CD4-positive, alpha-beta T cell treated with Interleukin-17A for 4 hours (primary cell): ENCODE measurements around the gene ZG16B.
A peak's percentile ranks its signal among the peaks of the same experiment; 100 is the strongest.

Experiments used
- DNase-seq: peaks from one replicate; pipeline ENCODE4 v3.0.0-alpha.2; 2020; ENCODE audit warnings: mixed read lengths

ZG16B gene

GRCh38 chr16:2848933-2849725 lies 19.0 kb downstream of the ZG16B start:
- no peak for DNase-seq

- no peak for DNase-seq
Measured at GRCh38 chr16:2852003-2852730, 22.1 kb downstream of the ZG16B start.

GRCh38 chr16:2852731-2853507 lies 22.8 kb downstream of the ZG16B start:
- DNase-seq, result no peak

GRCh38 chr16:2853531-2854073 lies 23.5 kb downstream of the ZG16B start:
- no peak for DNase-seq

GRCh38 chr16:2854700-2855309 lies 24.7 kb downstream of the ZG16B start:
- peak; percentile 20 for DNase-seq

- DNase-seq, result no peak
Measured at GRCh38 chr16:2855536-2855935, 25.4 kb downstream of the ZG16B start.

- DNase-seq, result peak; percentile 11
Measured at GRCh38 chr16:2856061-2856670, 26.1 kb downstream of the ZG16B start.

GRCh38 chr16:2856686-2857450 lies 26.8 kb downstream of the ZG16B start:
- no peak for DNase-seq

- peak; percentile 24 for DNase-seq
Measured at GRCh38 chr16:2857451-2858244, 27.5 kb downstream of the ZG16B start, which contains the start of gene PRSS22. Gene PRSS22 (minus strand): TSS chr16:2858170. CDS start chr16:2858104, 66 bp downstream.

- peak; percentile 6 for DNase-seq
Measured at GRCh38 chr16:2858245-2859025, 28.3 kb downstream of the ZG16B start.

GRCh38 chr16:2859686-2860265 lies 29.7 kb downstream of the ZG16B start:
- DNase-seq, result no peak

GRCh38 chr16:2860826-2861567 lies 30.9 kb downstream of the ZG16B start:
- DNase-seq, result no peak

- no peak for DNase-seq
Measured at GRCh38 chr16:2865651-2866050, 35.5 kb downstream of the ZG16B start.

GRCh38 chr16:2866431-2866830 lies 36.3 kb downstream of the ZG16B start:
- no peak for DNase-seq

GRCh38 chr16:2867661-2867986 lies 37.5 kb downstream of the ZG16B start:
- no peak for DNase-seq

- peak; percentile 95 for DNase-seq
Measured at GRCh38 chr16:2867987-2868789, 38.1 kb downstream of the ZG16B start.

GRCh38 chr16:2871926-2872325 lies 41.8 kb downstream of the ZG16B start:
- DNase-seq, result no peak
